Measurements from ENCODE around the gene ABCC6.

DNA sequence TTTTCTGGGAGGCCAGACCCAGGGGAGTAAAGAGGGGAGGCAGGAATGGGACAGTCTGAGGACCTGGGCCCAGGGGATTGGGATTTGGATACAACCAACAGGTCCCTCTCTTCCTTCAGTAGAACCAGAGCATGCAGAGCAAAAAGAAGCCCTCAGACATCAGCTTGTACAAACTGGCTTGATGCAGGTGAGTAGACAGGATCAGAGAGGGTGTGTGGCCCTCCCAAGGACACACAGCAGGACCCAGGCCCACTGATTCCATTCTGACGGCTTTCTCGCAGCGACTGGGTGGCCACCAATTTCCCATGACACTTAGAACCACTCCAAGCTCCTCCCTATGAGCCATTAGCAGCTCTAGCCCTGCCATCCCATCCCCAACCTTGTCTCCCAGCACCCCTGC is 63.6 kb downstream of the ABCC6 start:
- TF ChIP-seq EZH2 (IDR thresholded peaks at IDR 0.05; ENCODE audit: borderline replicate concordance, low read depth, low read length, severe bottlenecking), result no peak
- TF ChIP-seq, protein P1, sequence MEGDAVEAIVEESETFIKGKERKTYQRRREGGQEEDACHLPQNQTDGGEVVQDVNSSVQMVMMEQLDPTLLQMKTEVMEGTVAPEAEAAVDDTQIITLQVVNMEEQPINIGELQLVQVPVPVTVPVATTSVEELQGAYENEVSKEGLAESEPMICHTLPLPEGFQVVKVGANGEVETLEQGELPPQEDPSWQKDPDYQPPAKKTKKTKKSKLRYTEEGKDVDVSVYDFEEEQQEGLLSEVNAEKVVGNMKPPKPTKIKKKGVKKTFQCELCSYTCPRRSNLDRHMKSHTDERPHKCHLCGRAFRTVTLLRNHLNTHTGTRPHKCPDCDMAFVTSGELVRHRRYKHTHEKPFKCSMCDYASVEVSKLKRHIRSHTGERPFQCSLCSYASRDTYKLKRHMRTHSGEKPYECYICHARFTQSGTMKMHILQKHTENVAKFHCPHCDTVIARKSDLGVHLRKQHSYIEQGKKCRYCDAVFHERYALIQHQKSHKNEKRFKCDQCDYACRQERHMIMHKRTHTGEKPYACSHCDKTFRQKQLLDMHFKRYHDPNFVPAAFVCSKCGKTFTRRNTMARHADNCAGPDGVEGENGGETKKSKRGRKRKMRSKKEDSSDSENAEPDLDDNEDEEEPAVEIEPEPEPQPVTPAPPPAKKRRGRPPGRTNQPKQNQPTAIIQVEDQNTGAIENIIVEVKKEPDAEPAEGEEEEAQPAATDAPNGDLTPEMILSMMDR (IDR thresholded peaks at IDR 0.05; ENCODE audit: borderline replicate concordance, extremely low read depth, low read length, poor library complexity, severe bottlenecking), result no peak
